SK-N-SH (cell line): ENCODE data around the gene PRKX. TPM values are rescaled to one million over a fixed set of nuclear protein-coding genes. Genes with fewer than 3 reads are reported as not detected.

ENCODE experiments used
- CTCF ChIA-PET: fragments of 300-600, 350-600 bp; formaldehyde crosslinking; extraction: SDS; loops from one replicate; lab custom pipeline; 2021; lab: Yijun Ruan, JAX
- POLR2A ChIA-PET: fragments of 350-600 bp; sonication (Branson Sonifier 250); formaldehyde crosslinking; extraction: SDS; loops from one replicate; lab custom pipeline; 2020; ENCODE audit warnings: antibody characterized with exemption, inconsistent platforms; lab: Yijun Ruan, JAX
- DNase-seq: peaks from one replicate; pipeline ENCODE4 v3.0.0; 2012
- H2AFZ ChIP-seq: fragments of 200-600 bp; sonication (generic); 2 replicates; pipeline ENCODE4 v1.8.1; 2016; ENCODE audit warnings: antibody characterized with exemption, mild to moderate bottlenecking, low read depth
- H3F3A ChIP-seq: fragments of 200-600 bp; sonication (generic); replicated peaks from 2 replicates; pipeline ENCODE3; 2016; ENCODE audit warnings: antibody characterized with exemption, mild to moderate bottlenecking; ENCODE audit not compliant: insufficient read depth
- H3K27ac ChIP-seq, 2 experiments: fragments of 200-500 bp in 1 of 2; fragments of 200-600 bp in 1 of 2; sonication (Bioruptor generic) in 1 of 2; sonication (generic), shearing (Covaris generic) in 1 of 2; 2 replicates each; pipeline versions ENCODE4 v1.5.1 to v1.6.1; 2014 to 2016; ENCODE audit warnings: low read depth in 2 of 2, inconsistent platforms in 1 of 2, low read length in 1 of 2, mild to moderate bottlenecking in 1 of 2, mixed read lengths in 1 of 2
- H3K27me3 ChIP-seq: fragments of 200-600 bp; sonication (generic), shearing (Covaris generic); 2 replicates; pipeline ENCODE4 v1.6.1; 2016; ENCODE audit warnings: mixed run types; ENCODE audit not compliant: insufficient read depth
- H3K36me3 ChIP-seq, 2 experiments: fragments of 200-500 bp in 1 of 2; fragments of 200-600 bp in 1 of 2; sonication (Bioruptor generic) in 1 of 2; sonication (generic) in 1 of 2; replicated peaks in 1 of 2; 2 replicates each; pipeline versions ENCODE3 to v1.5.1; 2014 to 2016; ENCODE audit warnings: low read length in 1 of 2, mild to moderate bottlenecking in 1 of 2; ENCODE audit not compliant: insufficient read depth in 2 of 2, control insufficient read depth in 1 of 2
- H3K4me1 ChIP-seq, 2 experiments: fragments of 200-500 bp in 1 of 2; fragments of 200-600 bp in 1 of 2; sonication (Bioruptor generic) in 1 of 2; sonication (generic), shearing (Covaris generic) in 1 of 2; 2 replicates each; pipeline versions ENCODE4 v1.5.1 to v1.6.1; 2014 to 2016; ENCODE audit warnings: low read depth in 1 of 2, low read length in 1 of 2, mixed run types in 1 of 2; ENCODE audit not compliant: insufficient read depth in 2 of 2, control insufficient read depth in 1 of 2
- H3K4me2 ChIP-seq: fragments of 200-600 bp; sonication (generic), shearing (Covaris generic); 2 replicates; pipeline ENCODE4 v1.6.1; 2017; ENCODE audit warnings: mixed run types
- H3K4me3 ChIP-seq, 2 experiments: fragments of 200-500 bp in 1 of 2; fragments of 200-600 bp in 1 of 2; sonication (Bioruptor generic) in 1 of 2; sonication (generic), shearing (Covaris generic) in 1 of 2; 2 replicates each; pipeline versions ENCODE4 v1.5.1 to v1.8.1; 2014 to 2016; ENCODE audit warnings: low read depth in 2 of 2, inconsistent platforms in 1 of 2, low read length in 1 of 2, mild to moderate bottlenecking in 1 of 2, mixed read lengths in 1 of 2, moderate library complexity in 1 of 2
- H3K79me2 ChIP-seq: fragments of 200-600 bp; sonication (generic); 2 replicates; pipeline ENCODE4 v1.8.1; 2017; ENCODE audit warnings: mild to moderate bottlenecking; ENCODE audit not compliant: insufficient read depth
- H3K9ac ChIP-seq: fragments of 200-600 bp; sonication (generic); 2 replicates; pipeline ENCODE4 v1.6.1; 2017; ENCODE audit warnings: mixed run types
- H3K9me2 ChIP-seq: fragments of 200-600 bp; sonication (generic); 2 replicates; pipeline ENCODE4 v1.6.1; 2017; ENCODE audit warnings: mixed run types
- H3K9me3 ChIP-seq: fragments of 200-600 bp; sonication (generic); 2 replicates; pipeline ENCODE4 v1.6.1; 2017; ENCODE audit warnings: mixed run types, mild to moderate bottlenecking, moderate library complexity
- H4K20me1 ChIP-seq: fragments of 200-600 bp; sonication (generic); 2 replicates; pipeline ENCODE4 v1.6.1; 2017; ENCODE audit warnings: mild to moderate bottlenecking, mixed run types; ENCODE audit not compliant: insufficient read depth
- CHD2 ChIP-seq: fragments of 150-350 bp; IDR thresholded peaks from 2 replicates; pipeline ENCODE4 v1.6.1; 2018; ENCODE audit warnings: low read length; ENCODE audit not compliant: partially characterized antibody
- ELF1 ChIP-seq: IDR thresholded peaks from 2 replicates; pipeline ENCODE4 v1.4.0; 2012
- GATA2 ChIP-seq: sonication (generic); formaldehyde crosslinking; IDR thresholded peaks from 2 replicates; pipeline ENCODE4 v1.5.0; 2020; ENCODE audit warnings: mild to moderate bottlenecking, missing genetic modification reagents
- JUND ChIP-seq: IDR thresholded peaks from 2 replicates; pipeline ENCODE4 v1.4.0; 2012
- MEF2A ChIP-seq: IDR thresholded peaks from 2 replicates; pipeline ENCODE4 v1.4.0; 2012; ENCODE audit warnings: low read depth, borderline replicate concordance
- POLR2AphosphoS5 ChIP-seq: IDR thresholded peaks from 2 replicates; pipeline ENCODE4 v1.6.1; 2012; ENCODE audit warnings: low read depth, low read length
- RAD21 ChIP-seq: IDR thresholded peaks from 2 replicates; pipeline ENCODE4 v1.6.1; 2012; ENCODE audit warnings: mild to moderate bottlenecking, low read length
- RCOR1 ChIP-seq: fragments of 150-350 bp; IDR thresholded peaks from 2 replicates; pipeline ENCODE4 v1.6.1; 2017; ENCODE audit warnings: antibody characterized with exemption, low read length
- SMC3 ChIP-seq: IDR thresholded peaks from 2 replicates; pipeline ENCODE4 v1.6.1; 2012; ENCODE audit warnings: low read depth, low read length, improper control_type of control experiment
- TAF1 ChIP-seq: IDR thresholded peaks from 2 replicates; pipeline ENCODE4 v1.6.1; 2012; ENCODE audit warnings: low read depth, mild to moderate bottlenecking, low read length, moderate library complexity, borderline replicate concordance
- TCF12 ChIP-seq: IDR thresholded peaks from 2 replicates; pipeline ENCODE4 v1.4.0; 2012
- TEAD4 ChIP-seq: IDR thresholded peaks from 2 replicates; pipeline ENCODE4 v1.4.0; 2012; ENCODE audit warnings: mild to moderate bottlenecking, borderline replicate concordance; ENCODE audit not compliant: insufficient read depth
- WGBS: methylation state at CpG from one replicate; pipeline ENCODE4 v1.1.6; 2017; ENCODE audit warnings: low lambda C conversion rate; 5-methylcytosine and 5-hydroxymethylcytosine counted together
- polyA plus RNA-seq, 3 experiments: library from polyadenylated mRNA; depleted of rRNA; stranded (reverse); fragments of >200 nt; gene quantifications; 2 replicates each; pipeline ENCODE4 v1.2.3, GENCODE V29; 2012
- TF ChIP-seq, protein P1 (sequence below): IDR thresholded peaks from 2 replicates; pipeline ENCODE4 v1.6.1; 2012; ENCODE audit warnings: mild to moderate bottlenecking, low read depth, low read length, moderate library complexity
- TF ChIP-seq, protein P2 (sequence below): IDR thresholded peaks from 2 replicates; pipeline ENCODE4 v1.4.0; 2012; ENCODE audit warnings: low read depth, borderline replicate concordance
- TF ChIP-seq, protein P3 (sequence below): fragments of 150-350 bp; IDR thresholded peaks from 2 replicates; pipeline ENCODE4 v1.6.1; 2016; ENCODE audit warnings: mild to moderate bottlenecking, low read depth, low read length
- TF ChIP-seq, protein P4 (sequence below): IDR thresholded peaks from 2 replicates; pipeline ENCODE4 v1.4.0; 2012; ENCODE audit warnings: low read depth, borderline replicate concordance

The PRKX gene
- polyA plus RNA-seq, 1 of the 3 experiments (the other 2 are of a cell fraction), result 6.5 TPM

DNA sequence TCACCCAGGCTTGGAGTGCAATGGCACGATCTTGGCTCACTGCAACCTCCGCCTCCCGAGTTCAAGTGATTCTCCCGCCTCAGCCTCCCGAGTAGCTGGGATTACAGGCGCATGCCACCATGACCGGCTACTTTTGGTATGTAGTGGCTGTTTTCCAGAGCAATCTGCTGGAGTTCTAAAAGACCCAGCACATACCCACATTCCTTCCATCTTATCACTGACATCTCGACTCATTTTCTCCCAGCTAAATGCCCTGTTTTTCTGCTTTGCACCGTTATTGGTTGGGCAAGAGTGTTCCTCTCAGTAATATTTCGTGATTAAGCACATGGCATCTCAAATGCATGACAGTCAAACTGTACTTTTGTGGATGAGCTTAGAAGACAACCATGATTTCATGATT is 53.7 kb downstream of the PRKX start:
- no peaks in the 10 kb centered on the region for H4K20me1 ChIP-seq
- DNase-seq, result no peak
- POLR2A ChIA-PET, result no interaction called here

DNA sequence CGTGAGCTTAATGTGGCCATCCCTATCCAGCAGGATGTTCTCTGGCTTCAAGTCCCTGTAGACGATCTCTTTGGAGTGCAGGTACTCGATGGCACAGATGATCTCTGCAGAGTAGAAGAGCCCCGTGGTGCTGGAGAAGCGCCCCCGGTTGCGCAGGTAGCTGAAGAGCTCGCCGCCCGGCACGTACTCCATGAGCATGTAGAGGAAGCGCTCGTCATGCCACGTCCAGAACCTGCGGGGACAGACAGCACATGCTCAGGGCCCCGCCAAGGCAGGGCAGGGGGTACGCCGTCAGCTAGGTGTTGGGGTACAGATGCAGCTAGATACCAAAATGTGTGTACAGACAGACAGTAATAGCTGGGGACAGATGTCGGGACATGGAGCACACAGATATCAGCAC is 58.3 kb downstream of the PRKX start:
- no peak overlapping the region for H3K27ac ChIP-seq
- peaks cover 0 to 4% of the 10 kb centered on the region in 2 experiments for H3K36me3 ChIP-seq
- CTCF ChIA-PET, result no interaction called here
- no peaks in the 10 kb centered on the region for H3F3A ChIP-seq
- H3K4me1 ChIP-seq, result no peaks in the 10 kb centered on the region
- H3K9me3 ChIP-seq, result no peaks in the 10 kb centered on the region
- TF ChIP-seq TEAD4 (no peak), POLR2AphosphoS5 (no peak), MEF2A (no peak), RAD21 (no peak), RCOR1 (no peak), TAF1 (no peak), TCF12 (no peak), JUND (no peak)
- TF ChIP-seq, protein P1, sequence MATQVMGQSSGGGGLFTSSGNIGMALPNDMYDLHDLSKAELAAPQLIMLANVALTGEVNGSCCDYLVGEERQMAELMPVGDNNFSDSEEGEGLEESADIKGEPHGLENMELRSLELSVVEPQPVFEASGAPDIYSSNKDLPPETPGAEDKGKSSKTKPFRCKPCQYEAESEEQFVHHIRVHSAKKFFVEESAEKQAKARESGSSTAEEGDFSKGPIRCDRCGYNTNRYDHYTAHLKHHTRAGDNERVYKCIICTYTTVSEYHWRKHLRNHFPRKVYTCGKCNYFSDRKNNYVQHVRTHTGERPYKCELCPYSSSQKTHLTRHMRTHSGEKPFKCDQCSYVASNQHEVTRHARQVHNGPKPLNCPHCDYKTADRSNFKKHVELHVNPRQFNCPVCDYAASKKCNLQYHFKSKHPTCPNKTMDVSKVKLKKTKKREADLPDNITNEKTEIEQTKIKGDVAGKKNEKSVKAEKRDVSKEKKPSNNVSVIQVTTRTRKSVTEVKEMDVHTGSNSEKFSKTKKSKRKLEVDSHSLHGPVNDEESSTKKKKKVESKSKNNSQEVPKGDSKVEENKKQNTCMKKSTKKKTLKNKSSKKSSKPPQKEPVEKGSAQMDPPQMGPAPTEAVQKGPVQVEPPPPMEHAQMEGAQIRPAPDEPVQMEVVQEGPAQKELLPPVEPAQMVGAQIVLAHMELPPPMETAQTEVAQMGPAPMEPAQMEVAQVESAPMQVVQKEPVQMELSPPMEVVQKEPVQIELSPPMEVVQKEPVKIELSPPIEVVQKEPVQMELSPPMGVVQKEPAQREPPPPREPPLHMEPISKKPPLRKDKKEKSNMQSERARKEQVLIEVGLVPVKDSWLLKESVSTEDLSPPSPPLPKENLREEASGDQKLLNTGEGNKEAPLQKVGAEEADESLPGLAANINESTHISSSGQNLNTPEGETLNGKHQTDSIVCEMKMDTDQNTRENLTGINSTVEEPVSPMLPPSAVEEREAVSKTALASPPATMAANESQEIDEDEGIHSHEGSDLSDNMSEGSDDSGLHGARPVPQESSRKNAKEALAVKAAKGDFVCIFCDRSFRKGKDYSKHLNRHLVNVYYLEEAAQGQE, result no peak
- TF ChIP-seq, protein P2, sequence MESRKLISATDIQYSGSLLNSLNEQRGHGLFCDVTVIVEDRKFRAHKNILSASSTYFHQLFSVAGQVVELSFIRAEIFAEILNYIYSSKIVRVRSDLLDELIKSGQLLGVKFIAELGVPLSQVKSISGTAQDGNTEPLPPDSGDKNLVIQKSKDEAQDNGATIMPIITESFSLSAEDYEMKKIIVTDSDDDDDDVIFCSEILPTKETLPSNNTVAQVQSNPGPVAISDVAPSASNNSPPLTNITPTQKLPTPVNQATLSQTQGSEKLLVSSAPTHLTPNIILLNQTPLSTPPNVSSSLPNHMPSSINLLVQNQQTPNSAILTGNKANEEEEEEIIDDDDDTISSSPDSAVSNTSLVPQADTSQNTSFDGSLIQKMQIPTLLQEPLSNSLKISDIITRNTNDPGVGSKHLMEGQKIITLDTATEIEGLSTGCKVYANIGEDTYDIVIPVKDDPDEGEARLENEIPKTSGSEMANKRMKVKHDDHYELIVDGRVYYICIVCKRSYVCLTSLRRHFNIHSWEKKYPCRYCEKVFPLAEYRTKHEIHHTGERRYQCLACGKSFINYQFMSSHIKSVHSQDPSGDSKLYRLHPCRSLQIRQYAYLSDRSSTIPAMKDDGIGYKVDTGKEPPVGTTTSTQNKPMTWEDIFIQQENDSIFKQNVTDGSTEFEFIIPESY, result no peak
- no peaks in the 10 kb centered on the region for H3K9me2 ChIP-seq
- no peaks in the 10 kb centered on the region for H4K20me1 ChIP-seq
- no peak overlapping the region for H2AFZ ChIP-seq
- WGBS, result 81% methylated on average over 19 of the region's 19 CpGs
- no peak overlapping the region for H3K4me2 ChIP-seq
- H3K4me3 ChIP-seq, result no peak overlapping the region
- no peaks in the 10 kb centered on the region for H3K79me2 ChIP-seq
- no peak overlapping the region for H3K9ac ChIP-seq
- no peaks in the 10 kb centered on the region for H3K27me3 ChIP-seq
- DNase-seq, result no peak
- POLR2A ChIA-PET, result no interaction called here

More for the DNA sequence above, 53.7 kb downstream of the PRKX start:
- 50% methylated on average over 10 of the region's 10 CpGs for WGBS
- Histone ChIP-seq H3K9me2 (no peaks in the 10 kb centered on the region), H3K27me3 (no peaks in the 10 kb centered on the region), H3K27ac (no peak overlapping the region), H3K9me3 (no peaks in the 10 kb centered on the region), H3K36me3 (peaks cover 0 to 4% of the 10 kb centered on the region in 2 experiments), H3K4me1 (no peaks in the 10 kb centered on the region), H3K9ac (no peak overlapping the region), H3K79me2 (no peaks in the 10 kb centered on the region), H3F3A (no peaks in the 10 kb centered on the region), H3K4me3 (no peak overlapping the region), H2AFZ (no peak overlapping the region), H3K4me2 (no peak overlapping the region)
- TF ChIP-seq GATA2 (no peak), SMC3 (no peak), POLR2AphosphoS5 (no peak), ELF1 (no peak), CHD2 (no peak)
- TF ChIP-seq, protein P3, sequence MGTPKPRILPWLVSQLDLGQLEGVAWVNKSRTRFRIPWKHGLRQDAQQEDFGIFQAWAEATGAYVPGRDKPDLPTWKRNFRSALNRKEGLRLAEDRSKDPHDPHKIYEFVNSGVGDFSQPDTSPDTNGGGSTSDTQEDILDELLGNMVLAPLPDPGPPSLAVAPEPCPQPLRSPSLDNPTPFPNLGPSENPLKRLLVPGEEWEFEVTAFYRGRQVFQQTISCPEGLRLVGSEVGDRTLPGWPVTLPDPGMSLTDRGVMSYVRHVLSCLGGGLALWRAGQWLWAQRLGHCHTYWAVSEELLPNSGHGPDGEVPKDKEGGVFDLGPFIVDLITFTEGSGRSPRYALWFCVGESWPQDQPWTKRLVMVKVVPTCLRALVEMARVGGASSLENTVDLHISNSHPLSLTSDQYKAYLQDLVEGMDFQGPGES, result no peak
- TF ChIP-seq, protein P4, sequence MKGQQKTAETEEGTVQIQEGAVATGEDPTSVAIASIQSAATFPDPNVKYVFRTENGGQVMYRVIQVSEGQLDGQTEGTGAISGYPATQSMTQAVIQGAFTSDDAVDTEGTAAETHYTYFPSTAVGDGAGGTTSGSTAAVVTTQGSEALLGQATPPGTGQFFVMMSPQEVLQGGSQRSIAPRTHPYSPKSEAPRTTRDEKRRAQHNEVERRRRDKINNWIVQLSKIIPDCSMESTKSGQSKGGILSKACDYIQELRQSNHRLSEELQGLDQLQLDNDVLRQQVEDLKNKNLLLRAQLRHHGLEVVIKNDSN, result no peak
- CTCF ChIA-PET, result no interaction called here
